Measurements from ENCODE around the gene DOK3.
"Not testable (repeated sequence)": the region's sequence is repeated elsewhere in the genome, so short reads cannot be mapped to it uniquely, and the experiment has no call there.

Gene DOK3

DNA sequence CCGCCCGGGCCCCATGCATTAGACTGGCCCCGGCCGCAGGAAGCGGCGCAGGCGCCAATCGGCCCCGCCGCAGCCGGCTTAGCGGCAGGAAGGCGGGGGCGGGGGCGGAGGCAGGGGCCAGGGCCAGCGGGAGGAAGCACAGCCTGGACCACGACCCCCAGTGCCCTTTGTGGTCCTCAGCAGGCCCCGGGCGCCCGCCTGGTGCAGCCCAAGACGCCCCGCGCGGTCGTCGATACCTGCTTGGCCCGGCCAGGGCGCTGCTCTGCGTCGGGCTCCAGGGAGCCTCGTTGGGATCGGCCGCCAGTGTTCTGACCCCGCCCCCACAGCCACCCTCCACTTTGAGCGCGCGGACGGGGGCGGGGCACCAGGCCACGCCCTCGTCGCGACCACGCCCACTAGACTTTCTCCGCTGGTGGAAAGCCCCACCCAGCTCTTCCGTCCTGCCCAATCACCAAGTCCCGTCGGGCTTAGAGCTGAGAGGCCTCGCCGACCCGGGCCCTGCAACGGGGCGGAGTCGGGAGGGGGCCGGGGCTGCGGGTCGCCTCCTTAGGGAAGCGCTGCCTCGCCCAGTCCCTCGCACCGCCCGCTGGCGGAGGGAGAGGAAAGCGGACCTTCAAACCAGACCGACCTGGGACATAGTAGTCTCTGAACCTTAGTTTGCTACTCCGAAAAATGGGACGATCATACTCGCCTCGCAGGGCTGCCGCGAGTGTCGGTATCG lies 12.2 kb downstream of the DOK3 start, which contains the start of gene PDLIM7:
Gene PDLIM7, minus strand, starts transcription at position 313 of the 721 bp plus-strand sequence. CDS start 1,092 bp downstream, outside the sequence.
- peak; percentile 90 for DNase-seq (ENCODE audit: low read depth, low spot score)

DNA sequence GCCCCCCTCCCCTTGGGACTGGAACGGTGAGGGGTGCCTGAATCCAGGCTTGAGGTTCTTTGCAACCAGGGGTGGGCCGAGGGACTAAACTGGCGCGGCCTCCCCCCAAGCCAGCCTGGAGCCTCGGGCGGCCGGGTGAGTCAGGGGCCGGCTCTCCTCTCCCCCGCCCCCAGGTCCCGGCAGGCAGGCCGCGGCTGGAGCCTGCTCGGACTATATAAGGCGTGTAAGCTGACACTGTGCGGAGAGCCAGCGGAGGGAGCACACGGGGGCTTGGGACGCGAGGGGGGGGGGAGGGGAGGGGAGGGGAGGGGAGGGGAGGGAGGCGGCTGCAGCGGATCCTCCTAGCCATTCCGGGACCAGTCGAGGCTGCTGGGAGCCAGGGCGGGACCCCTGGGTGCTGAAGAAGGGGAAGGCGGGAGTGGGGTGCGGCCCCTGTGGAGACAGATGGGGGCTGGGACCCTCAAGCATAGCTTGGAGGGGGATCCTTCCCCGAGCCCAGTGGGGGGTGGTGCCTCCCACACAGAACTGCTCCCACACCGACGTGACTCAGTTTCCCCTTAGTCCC lies 12.8 kb downstream of the DOK3 start:
- DNase-seq (ENCODE audit: low read depth, low spot score), result no peak

DNA sequence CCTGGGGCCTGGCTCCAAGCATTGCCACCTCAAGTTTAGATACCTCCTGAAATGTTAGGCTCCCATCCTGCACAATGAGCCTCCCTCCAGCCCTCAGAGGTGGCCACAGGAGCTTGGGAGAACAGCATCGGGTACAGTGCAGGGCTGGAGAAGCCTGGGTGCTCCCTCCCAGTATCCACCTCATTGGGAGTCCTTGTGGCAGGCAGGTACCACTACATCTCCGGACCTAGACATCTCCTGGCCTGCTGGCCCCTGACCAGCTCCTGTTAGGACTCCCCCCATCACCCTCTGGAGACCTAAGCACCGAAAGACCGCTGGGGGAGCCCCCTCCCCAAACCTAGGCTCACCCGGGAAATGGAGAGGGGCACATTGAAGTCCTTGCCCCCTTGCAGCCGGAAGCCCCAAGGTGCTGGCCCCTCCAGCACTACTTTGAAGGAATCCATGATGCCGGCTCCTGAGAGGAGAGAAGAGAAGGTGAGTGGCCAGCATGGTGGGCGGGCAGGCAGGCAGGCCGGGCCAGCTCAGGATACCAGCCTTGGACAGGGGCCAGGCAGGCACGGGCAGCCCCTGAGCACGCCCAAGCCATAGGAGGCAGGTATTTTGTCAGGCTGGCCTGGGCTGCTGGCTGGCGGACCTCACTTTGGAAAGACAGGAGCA lies 13.4 kb downstream of the DOK3 start:
- DNase-seq (ENCODE audit: low read depth, low spot score), result no peak

GRCh38 chr5:177495243-177496060 lies 14.2 kb downstream of the DOK3 start:
- DNase-seq (ENCODE audit: low read depth, low spot score), result no peak

GRCh38 chr5:177494346-177495195 lies 15.1 kb downstream of the DOK3 start:
- DNase-seq (ENCODE audit: low read depth, low spot score), result no peak

DNA sequence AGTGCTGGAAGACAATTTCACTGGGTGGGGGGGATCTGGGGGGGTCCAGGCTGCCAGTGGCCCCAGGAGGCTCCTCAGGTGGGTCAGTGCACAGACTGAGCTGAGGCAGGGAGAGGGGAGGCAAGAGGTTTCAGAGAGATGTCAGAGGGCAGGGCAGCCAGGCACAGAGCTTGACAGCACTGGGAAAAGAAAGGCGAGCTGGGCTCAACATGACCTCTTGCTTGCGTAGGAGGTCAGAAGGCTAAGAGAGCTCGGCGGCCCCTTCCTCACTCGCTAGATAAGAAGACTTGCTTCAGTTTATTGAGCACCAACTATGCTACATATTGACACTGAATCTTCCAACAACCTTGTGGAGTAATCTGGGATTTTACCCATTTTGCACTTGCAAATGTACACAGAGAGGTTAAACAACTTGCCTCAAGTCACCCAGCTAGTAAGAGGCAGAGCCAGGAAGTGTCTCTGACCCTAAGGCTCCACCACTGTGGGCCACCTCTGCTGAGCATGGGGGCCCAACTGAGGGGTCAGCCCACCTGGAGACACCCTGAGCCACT lies 15.8 kb downstream of the DOK3 start:
- DNase-seq (ENCODE audit: low read depth, low spot score), result no peak

GRCh38 chr5:177492841-177493240 lies 16.8 kb downstream of the DOK3 start:
- DNase-seq (ENCODE audit: low read depth, low spot score), result no peak

DNA sequence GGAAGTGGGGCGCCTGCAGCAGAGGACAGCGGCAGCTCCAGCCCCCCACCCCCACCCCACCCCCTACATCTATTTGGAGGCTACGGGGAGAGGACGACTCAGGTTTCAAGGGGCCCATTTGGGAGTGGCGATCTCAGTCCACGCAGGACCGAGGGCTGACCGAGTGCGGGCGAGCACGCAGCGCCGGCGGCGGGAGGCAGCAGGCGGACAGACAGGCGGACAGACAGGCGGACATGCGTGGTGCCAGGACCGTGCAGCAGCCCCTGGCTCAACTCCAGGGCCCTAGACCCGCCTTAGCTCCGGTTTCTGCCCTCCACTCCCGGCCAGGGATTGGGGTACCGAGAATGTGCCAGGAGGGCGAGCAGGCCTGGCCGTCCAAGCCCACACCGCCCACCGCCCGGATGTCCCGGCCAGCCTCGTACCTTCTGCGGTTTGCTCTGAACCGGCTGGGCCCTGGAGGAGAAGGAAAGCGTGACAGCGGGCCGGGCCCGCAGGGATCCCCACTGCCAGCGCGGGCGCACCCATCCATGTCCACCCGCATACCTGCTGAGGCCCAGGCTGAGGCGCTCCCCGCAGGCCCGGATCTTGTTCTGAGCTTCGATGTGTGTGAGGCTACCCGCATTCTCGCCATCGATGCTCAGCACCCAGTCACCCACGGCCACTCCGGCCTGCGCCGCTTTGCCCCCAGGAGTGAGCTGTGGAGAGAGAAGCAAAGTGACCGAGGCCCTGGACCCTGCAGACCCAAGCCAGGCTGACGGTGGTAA lies 17.5 kb downstream of the DOK3 start:
- no peak for DNase-seq (ENCODE audit: low read depth, low spot score)

GRCh38 chr5:177491429-177491945 lies 18.1 kb downstream of the DOK3 start:
- DNase-seq (ENCODE audit: low read depth, low spot score), result no peak

GRCh38 chr5:177490992-177491391 lies 18.6 kb downstream of the DOK3 start:
- DNase-seq (ENCODE audit: low read depth, low spot score), result no peak

DNA sequence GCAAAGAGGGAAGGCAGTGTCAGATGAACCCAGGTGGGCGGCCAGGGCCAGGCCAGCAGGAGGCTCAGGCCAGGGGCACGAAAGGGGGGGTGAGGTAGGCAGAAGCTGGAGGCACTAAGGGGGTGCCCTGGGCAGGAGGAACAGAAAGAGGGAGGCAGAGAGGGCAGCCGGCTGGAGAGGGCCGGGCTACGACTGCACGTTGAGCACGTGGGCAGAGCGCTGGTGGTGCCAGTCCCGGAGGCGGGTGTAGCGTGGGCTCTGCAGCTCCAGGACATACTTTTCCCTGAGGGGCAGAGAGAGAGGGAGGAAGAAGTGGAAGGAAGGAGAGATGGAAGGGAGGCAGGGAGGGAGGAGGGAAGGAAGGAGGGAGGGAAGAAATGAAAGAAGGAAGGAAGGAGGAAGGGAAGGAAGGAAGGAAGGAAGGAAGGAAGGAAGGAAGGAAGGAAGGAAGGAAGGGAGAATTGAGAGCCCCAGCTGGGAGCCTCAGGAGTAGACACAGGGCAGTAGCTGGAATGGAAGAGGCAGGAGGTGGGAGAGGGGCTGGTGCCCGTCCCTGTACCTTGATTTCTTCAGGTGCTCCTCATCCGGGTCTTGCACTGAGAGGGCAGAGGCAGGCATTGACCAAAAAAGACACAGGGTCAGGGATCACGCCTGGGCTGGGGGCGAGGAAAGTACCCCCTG lies 19.2 kb downstream of the DOK3 start:
- DNase-seq (ENCODE audit: low read depth, low spot score), result no peak

GRCh38 chr5:177489119-177489716 lies 20.4 kb downstream of the DOK3 start:
- DNase-seq (ENCODE audit: low read depth, low spot score), result no peak

DNA sequence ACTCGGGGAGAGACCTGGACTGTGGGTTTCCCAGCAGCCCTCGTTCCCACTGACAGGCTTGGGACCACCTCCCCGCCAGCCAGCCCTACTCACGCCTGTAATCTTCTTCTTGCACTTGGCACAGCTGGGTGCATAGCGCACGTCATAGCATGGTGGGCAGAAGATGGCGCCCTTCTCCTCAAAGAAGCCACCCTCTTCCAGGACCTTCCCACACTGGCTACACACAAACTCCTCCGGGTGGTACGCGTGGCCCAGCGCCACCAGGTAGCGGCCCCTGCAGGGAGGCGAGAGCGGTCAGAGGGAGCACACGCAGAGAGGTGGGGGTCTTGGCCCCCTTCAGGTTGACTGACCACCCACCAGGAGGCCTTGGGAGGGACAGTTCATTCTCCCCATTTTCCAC lies 21.7 kb downstream of the DOK3 start:
- no peak for DNase-seq (ENCODE audit: low read depth, low spot score)

- no peak for DNase-seq (ENCODE audit: low read depth, low spot score)
Observed at GRCh38 chr5:177487144-177487543, 22.5 kb downstream of the DOK3 start.

DNA sequence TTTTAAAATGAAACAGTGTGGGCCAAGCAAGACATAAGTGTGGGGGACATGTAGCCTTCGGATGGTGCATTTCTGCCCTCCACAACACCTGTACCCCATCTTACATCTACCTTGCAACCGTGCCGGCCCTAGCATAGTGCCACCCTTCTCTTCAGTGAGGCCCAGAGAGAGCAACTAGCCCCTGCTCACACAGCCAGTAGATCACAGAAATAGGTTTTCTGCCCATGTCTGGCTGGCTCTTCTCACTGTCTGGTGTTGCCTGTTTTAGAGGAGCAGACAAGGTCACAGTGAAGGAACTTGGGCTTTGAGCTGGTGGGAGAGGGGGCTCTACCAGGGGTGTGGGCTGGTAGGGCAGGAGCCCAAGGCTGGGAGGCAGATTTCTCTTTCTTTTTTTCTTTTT lies 23.4 kb downstream of the DOK3 start:
- no peak for DNase-seq (ENCODE audit: low read depth, low spot score)

- DNase-seq (ENCODE audit: low read depth, low spot score), result not testable (repeated sequence)
Observed at GRCh38 chr5:177485753-177486152, 23.9 kb downstream of the DOK3 start.

DNA sequence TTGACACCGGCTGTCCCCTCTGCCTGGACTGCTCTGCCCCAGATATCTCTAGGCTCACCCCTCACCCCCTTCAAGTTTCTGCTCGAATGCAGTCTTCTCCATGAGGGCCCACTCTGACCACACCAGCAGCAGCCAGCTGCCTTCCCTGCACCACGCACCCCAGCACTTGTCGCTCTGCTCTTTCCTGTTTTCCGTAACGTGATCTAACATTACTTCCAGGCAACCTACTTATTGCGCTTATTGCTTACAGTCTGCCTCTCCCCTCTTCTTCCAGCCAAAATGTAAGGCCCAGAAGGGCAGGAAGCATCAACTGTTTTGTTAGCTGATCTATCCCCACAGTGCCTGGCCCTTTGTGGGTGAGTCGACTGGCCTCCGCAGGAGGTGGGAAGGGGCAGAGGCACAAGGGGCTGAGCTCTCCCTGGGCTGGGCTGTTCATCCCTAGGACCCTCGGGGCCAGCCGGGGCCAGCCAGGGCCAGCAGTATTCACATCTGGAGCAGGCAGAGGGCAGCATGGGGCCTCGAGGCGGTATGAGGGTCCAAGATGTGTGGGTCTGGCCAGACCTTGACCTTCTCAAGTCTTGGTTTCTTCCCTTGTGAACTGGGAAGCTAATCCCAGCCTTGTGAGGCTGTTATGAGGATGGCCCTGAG lies 24.6 kb downstream of the DOK3 start:
- no peak for DNase-seq (ENCODE audit: low read depth, low spot score)

All from activated naive CD8-positive, alpha-beta T cell treated with anti-CD3 and anti-CD28 coated beads, Interleukin-2, amount 50 U/mL, for 16 hours (primary cell).